Hepatocyte (in vitro differentiated cells): ENCODE measurements around the gene MITF.

Source experiments
- CTCF ChIP-seq: fragments of 200-600 bp; sonication (generic); IDR thresholded peaks from 2 replicates; pipeline ENCODE4 v1.5.1; 2016; ENCODE audit warnings: antibody characterized with exemption, mild to moderate bottlenecking; ENCODE audit not compliant: poor library complexity
- EZH2 ChIP-seq: fragments of 200-600 bp; sonication (generic); IDR thresholded peaks from 2 replicates; pipeline ENCODE4 v1.6.1; 2016; ENCODE audit warnings: antibody characterized with exemption, mild to moderate bottlenecking, borderline replicate concordance

- no peak for TF ChIP-seq CTCF
- TF ChIP-seq EZH2 = no peak
Measured at GRCh38 chr3:70000563-70001081, 261.4 kb downstream of the MITF start.
